ENCODE measurements around the gene OBP2A. TPM values are rescaled to one million over a fixed set of nuclear protein-coding genes. Genes with fewer than 3 reads are reported as not detected.
A peak's percentile ranks its signal among the peaks of the same experiment; 100 is the strongest.

OBP2A gene
- total and polyA plus RNA-seq, 2 of the 8 experiments (the other 6 are each of a cell fraction or from before 2014, with no cell fraction given), result not detected

GRCh38 chr9:135579889-135580660 is 34.1 kb downstream of the OBP2A start:
- no peak overlapping the region for H2BK12ac ChIP-seq (ENCODE audit: low read depth, low read length)
- no peaks in the 10 kb centered on the region for H3K4me1 ChIP-seq (replicated peaks in 1 of 4; ENCODE audit: control insufficient read depth in 3 of 4, insufficient read depth in 4 of 4, low read length in 3 of 4)
- ChIA-PET CTCF (ENCODE audit: partially characterized antibody) (no interaction called here), POLR2A (ENCODE audit: partially characterized antibody) (interaction anchor here (0.6 kb wide), 1 partner anchor 53 kb away, joined by 4 read pairs; no protein-coding TSS in a partner anchor)
- no peaks in the 10 kb centered on the region for H4K20me1 ChIP-seq (replicated peaks in 1 of 2; ENCODE audit: control insufficient read depth in 1 of 2, insufficient read depth in 2 of 2, low read length in 2 of 2)
- 83% methylated on average over 10 of the region's 10 CpGs; no CpG with 5 or more reads in 1 of the 2 experiments for WGBS, 2 experiments (ENCODE audit: extremely low coverage in 1 of 2, insufficient coverage in 1 of 2, insufficient read length in 1 of 2, insufficient replicate concordance in 2 of 2, low coverage in 1 of 2, low lambda C conversion rate in 2 of 2, missing lambda C conversion rate in 1 of 2)
- H3K4me2 ChIP-seq (ENCODE audit: insufficient read depth in 1 of 2, low read depth in 2 of 2, low read length in 2 of 2), result no peak overlapping the region
- H2AFZ ChIP-seq (ENCODE audit: low read length), result no peak overlapping the region
- no peak overlapping the region for H2BK5ac ChIP-seq (ENCODE audit: low read depth, low read length)
- H3K9me3 ChIP-seq (ENCODE audit: insufficient read depth in 2 of 2, low read depth in 1 of 2, low read length in 1 of 2), result peaks cover 2 to 3% of the 10 kb centered on the region in 2 experiments; a peak in 1 of 4 replicates
- H3K4me3 ChIP-seq (ENCODE audit: extremely low read depth in 1 of 4, insufficient read depth in 2 of 4, low read depth in 3 of 4, low read length in 4 of 4), result no peak overlapping the region
- H3K79me1 ChIP-seq (ENCODE audit: low read depth, low read length), result no peaks in the 10 kb centered on the region
- FAIRE-seq (no peak), DNase-seq (ENCODE audit: low read depth in 1 of 2, low spot score in 2 of 2) (no peak)
- TF ChIP-seq SAP30 (IDR thresholded peaks at IDR 0.05; ENCODE audit: insufficient read depth, insufficient replicate concordance, low read length), result no peak
- no peak for TF ChIP-seq RFX5 (IDR thresholded peaks at IDR 0.05; ENCODE audit: borderline replicate concordance, low read depth, low read length)
- no peak for TF ChIP-seq ATF2 (IDR thresholded peaks at IDR 0.05; ENCODE audit: low read length)
- TF ChIP-seq ATF3 (IDR thresholded peaks at IDR 0.05; ENCODE audit: insufficient read depth, low read depth, low read length), result no peak
- no peak for TF ChIP-seq E2F6 (IDR thresholded peaks at IDR 0.05)
- no peak for TF ChIP-seq BACH1 (IDR thresholded peaks at IDR 0.05; ENCODE audit: low read length)
- no peak for TF ChIP-seq KDM1A (IDR thresholded peaks at IDR 0.05; ENCODE audit: borderline replicate concordance, low read length)
- no peak for TF ChIP-seq JUND (IDR thresholded peaks at IDR 0.05; ENCODE audit: low read length)
- H3K36me3 ChIP-seq (ENCODE audit: control insufficient read depth in 2 of 4, insufficient read depth in 4 of 4, low read length in 3 of 4), result no peaks in the 10 kb centered on the region
- no peak overlapping the region for H3K27ac ChIP-seq (ENCODE audit: low read depth, low read length)
- no peak overlapping the region for H3K18ac ChIP-seq (ENCODE audit: extremely low read depth, low read length)
- no peak overlapping the region for H2AK5ac ChIP-seq (ENCODE audit: low read depth, low read length)
- peaks cover 15% of the 10 kb centered on the region; the same call in 1 of the 2 replicates for H3K23me2 ChIP-seq (ENCODE audit: low read depth, low read length)
- H3K79me2 ChIP-seq (ENCODE audit: control insufficient read depth in 1 of 2, insufficient read depth in 2 of 2, low read length in 2 of 2), result no peaks in the 10 kb centered on the region
- H4K5ac ChIP-seq (ENCODE audit: insufficient read length, low read depth, low read length), result no peak overlapping the region
- no peak overlapping the region for H3K9ac ChIP-seq (replicated peaks in 1 of 4; ENCODE audit: extremely low read depth in 1 of 4, low read depth in 3 of 4, low read length in 3 of 4)
- H4K8ac ChIP-seq (ENCODE audit: extremely low read depth, insufficient read depth, low read length), result no peak overlapping the region
- no peak overlapping the region for H3K4ac ChIP-seq (replicated peaks; ENCODE audit: insufficient read length, low read depth, low read length)
- no peak overlapping the region for H2BK20ac ChIP-seq (ENCODE audit: low read length)
- H4K91ac ChIP-seq (replicated peaks; ENCODE audit: insufficient read length, low read length), result no peak overlapping the region
- no peak overlapping the region for H2BK120ac ChIP-seq (replicated peaks; ENCODE audit: low read depth, low read length)
- no peak overlapping the region for H3K56ac ChIP-seq (replicated peaks; ENCODE audit: insufficient read length, low read depth, low read length)
- no peak overlapping the region for H3K23ac ChIP-seq (ENCODE audit: insufficient read length)
- H3K27me3 ChIP-seq (replicated peaks in 1 of 4; ENCODE audit: control insufficient read depth in 3 of 4, extremely low read depth in 1 of 4, insufficient read depth in 3 of 4, low read length in 3 of 4), result no peaks in the 10 kb centered on the region
- peak overlapping the region; percentile 93 for H3K14ac ChIP-seq (ENCODE audit: insufficient read length)
- no peak overlapping the region for H2BK15ac ChIP-seq (ENCODE audit: low read length)

Measured in H1 (cell line).